Measurements from ENCODE around the gene C17orf50.

Gene C17orf50

GRCh38 chr17:35752945-35753764 is 7.5 kb upstream of the C17orf50 start, which contains the start of gene GAS2L2:
GAS2L2 (minus strand) TSS chr17:35753239; CDS start chr17:35752850, 389 bp downstream.
- DNase-seq (ENCODE audit: low spot score) = no peak

GRCh38 chr17:35757243-35757642 is 3.4 kb upstream of the C17orf50 start:
- no peak for DNase-seq (ENCODE audit: low spot score)

GRCh38 chr17:35761601-35762000 is 914 bp downstream of the C17orf50 start:
- no peak for DNase-seq (ENCODE audit: low spot score)

- DNase-seq (ENCODE audit: low spot score) = no peak
Observed at GRCh38 chr17:35763767-35764122, 3.1 kb downstream of the C17orf50 start.

GRCh38 chr17:35764123-35764991 is 3.7 kb downstream of the C17orf50 start:
- DNase-seq (ENCODE audit: low spot score) = peak; percentile 99

- DNase-seq (ENCODE audit: low spot score) = no peak
Observed at GRCh38 chr17:35765086-35765710, 4.5 kb downstream of the C17orf50 start.

GRCh38 chr17:35765756-35766488 is 5.2 kb downstream of the C17orf50 start:
- no peak for DNase-seq (ENCODE audit: low spot score)

- DNase-seq (ENCODE audit: low spot score) = no peak
Observed at GRCh38 chr17:35766489-35766877, 5.8 kb downstream of the C17orf50 start.

- DNase-seq (ENCODE audit: low spot score) = no peak
Observed at GRCh38 chr17:35766903-35767510, 6.3 kb downstream of the C17orf50 start.

GRCh38 chr17:35768797-35769196 is 8.1 kb downstream of the C17orf50 start:
- no peak for DNase-seq (ENCODE audit: low spot score)

GRCh38 chr17:35769895-35770486 is 9.3 kb downstream of the C17orf50 start:
- DNase-seq (ENCODE audit: low spot score) = no peak

GRCh38 chr17:35773129-35773528 is 12.4 kb downstream of the C17orf50 start:
- no peak for DNase-seq (ENCODE audit: low spot score)

- DNase-seq (ENCODE audit: low spot score) = no peak
Observed at GRCh38 chr17:35773679-35774425, 13.2 kb downstream of the C17orf50 start.

GRCh38 chr17:35774499-35774898 is 13.8 kb downstream of the C17orf50 start:
- no peak for DNase-seq (ENCODE audit: low spot score)

GRCh38 chr17:35775039-35775438 is 14.4 kb downstream of the C17orf50 start:
- no peak for DNase-seq (ENCODE audit: low spot score)

- DNase-seq (ENCODE audit: low spot score) = no peak
Observed at GRCh38 chr17:35775583-35775982, 14.9 kb downstream of the C17orf50 start.

GRCh38 chr17:35778641-35779196 is 18.0 kb downstream of the C17orf50 start:
- no peak for DNase-seq (ENCODE audit: low spot score)

- no peak for DNase-seq (ENCODE audit: low spot score)
Observed at GRCh38 chr17:35780950-35781349, 20.3 kb downstream of the C17orf50 start.

- no peak for DNase-seq (ENCODE audit: low spot score)
Observed at GRCh38 chr17:35784895-35785294, 24.2 kb downstream of the C17orf50 start.

GRCh38 chr17:35786941-35787432 is 26.3 kb downstream of the C17orf50 start:
- no peak for DNase-seq (ENCODE audit: low spot score)
